NT2/D1 (cell line): ENCODE results near the gene NRXN2.

Experiments used
- SUZ12 ChIP-seq: IDR thresholded peaks from 2 replicates; pipeline ENCODE4 v1.6.1; 2011; ENCODE audit not compliant: insufficient read length, insufficient read depth; ENCODE audit errors: extremely low read depth
- YY1 ChIP-seq: IDR thresholded peaks from 2 replicates; pipeline ENCODE4 v1.6.1; 2011; ENCODE audit not compliant: insufficient read length, insufficient read depth
- ZNF274 ChIP-seq: IDR thresholded peaks from 2 replicates; pipeline ENCODE4 v1.6.1; 2011; ENCODE audit warnings: mild to moderate bottlenecking, low read depth, low read length

DNA sequence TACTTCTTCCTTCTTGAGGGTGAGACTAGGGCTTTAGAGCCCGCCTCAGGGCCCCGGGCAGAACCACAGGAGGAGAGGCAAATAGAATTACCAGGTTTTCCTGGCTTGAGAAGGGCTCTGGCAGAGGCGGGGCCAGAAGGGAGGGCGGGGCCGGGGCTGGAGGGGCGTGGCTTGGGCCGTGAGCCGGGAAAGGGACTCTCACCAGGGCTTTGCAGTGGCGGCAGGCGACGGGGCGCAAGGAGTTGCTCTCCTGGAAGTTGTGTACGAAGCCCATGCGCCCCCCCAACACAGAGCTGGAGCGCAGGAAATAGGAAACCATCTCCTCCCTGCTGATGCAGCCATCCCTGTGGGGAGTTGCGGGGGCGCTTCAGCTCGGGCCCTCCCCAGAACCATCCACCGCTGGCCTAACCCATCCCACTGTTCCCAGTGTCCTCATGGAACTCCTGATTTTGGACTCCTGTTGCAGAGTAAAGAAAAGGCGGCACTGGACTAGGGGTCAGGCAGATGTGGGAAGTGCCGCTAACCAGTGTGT, 6.9 kb upstream of the NRXN2 start:
- TF ChIP-seq YY1 (no peak), SUZ12 (no peak), ZNF274 (no peak)
